HG03097 (cell line): ENCODE results near the gene ADH4.
"Not testable (repeated sequence)": the region's sequence is repeated elsewhere in the genome, so short reads cannot be mapped to it uniquely, and the experiment has no call there.

Experiments
- ATAC-seq: cut with Tn5 transposase; IDR thresholded peaks from one replicate; pipeline ENCODE4 v1.9.1; 2021; ENCODE audit not compliant: unreplicated experiment, low FRiP score

The ADH4 gene

DNA sequence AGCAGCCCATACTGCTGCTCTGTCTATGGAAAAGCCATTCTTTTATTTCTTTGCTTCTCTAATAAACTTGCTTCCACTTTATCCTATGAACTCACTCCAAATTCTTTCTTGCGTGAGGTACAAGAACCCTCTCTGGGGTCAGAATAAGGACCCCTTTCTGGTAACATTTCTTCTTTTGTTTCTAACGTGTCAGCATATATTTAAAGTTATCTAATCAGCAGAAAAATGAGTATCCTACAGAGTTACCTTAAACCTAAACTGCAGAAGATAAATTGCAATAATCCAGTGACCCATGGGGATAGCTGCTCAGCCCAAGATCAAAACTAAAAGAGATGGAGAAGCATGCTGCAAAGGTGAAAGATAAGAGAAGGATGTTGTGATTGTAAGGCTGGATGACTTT lies 59.5 kb downstream of the ADH4 start:
- no peak for ATAC-seq

DNA sequence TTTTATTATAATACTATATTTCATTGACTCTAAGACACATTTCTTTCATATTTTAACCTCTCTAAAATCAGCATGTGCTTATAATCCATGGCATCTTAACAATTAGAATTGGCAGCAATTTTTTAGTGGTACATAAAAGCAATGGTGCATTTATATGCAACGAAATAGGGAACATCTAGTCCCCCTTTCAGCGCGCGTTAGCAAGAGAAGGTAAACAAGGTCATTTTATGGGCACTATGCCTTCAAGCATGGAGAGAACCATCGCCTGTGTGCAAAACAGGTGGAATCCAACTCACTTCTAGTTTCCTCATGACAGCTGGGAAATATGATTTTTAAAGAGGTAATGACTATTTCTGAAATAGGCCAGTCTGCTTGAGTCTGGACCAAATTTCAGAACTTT lies 61.9 kb downstream of the ADH4 start:
- no peak for ATAC-seq

DNA sequence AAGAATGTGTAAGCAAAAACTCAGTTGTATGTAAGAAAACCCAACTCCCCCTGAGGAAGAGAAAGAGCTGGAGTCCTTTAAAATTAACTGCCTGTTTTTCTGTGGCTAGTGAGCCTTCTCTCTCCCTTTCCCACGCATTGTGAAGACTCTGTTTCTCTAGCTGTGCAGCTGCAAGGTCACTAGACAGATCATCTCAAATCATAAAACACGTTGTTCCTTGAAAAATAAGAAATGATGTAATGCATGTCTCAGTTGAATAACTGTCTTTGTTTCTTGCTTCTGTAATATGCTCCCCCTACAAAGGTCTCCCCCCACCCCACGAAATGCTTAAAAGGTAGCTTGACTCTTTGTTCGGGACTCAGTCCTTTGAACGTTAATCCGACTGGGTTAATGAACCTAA lies 63.2 kb downstream of the ADH4 start:
- ATAC-seq: not testable (repeated sequence)

DNA sequence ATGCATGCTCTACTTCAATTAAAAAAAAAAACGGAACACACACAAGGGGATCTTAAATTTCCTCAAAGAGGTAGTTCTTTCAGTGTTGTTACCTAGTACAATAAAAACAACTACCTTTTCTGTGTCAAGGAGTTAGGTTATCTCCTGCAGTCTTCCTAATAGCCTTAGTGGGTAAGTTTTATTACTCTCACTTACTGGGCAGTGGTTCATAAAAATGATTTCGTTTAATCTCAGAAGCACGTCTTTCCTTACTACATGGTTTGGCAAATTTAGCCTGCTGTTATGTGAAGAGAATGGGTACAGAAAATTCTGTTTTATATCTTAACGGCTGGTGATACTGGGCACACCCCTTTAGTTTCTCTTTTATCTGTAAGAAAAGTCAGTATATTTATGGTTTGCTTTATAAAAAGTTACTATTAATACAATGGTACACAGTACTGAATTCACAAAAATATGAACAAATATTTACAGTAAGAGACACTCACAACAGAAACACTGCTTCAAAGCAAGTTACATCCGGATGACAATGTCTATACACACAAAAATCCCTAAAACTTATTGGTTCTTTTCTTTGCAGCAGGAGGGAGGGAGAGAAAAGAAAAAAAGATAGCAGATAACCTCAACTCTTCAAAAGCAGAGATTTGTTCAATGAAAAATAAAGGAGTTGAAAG lies 64.3 kb downstream of the ADH4 start:
- no peak for ATAC-seq

DNA sequence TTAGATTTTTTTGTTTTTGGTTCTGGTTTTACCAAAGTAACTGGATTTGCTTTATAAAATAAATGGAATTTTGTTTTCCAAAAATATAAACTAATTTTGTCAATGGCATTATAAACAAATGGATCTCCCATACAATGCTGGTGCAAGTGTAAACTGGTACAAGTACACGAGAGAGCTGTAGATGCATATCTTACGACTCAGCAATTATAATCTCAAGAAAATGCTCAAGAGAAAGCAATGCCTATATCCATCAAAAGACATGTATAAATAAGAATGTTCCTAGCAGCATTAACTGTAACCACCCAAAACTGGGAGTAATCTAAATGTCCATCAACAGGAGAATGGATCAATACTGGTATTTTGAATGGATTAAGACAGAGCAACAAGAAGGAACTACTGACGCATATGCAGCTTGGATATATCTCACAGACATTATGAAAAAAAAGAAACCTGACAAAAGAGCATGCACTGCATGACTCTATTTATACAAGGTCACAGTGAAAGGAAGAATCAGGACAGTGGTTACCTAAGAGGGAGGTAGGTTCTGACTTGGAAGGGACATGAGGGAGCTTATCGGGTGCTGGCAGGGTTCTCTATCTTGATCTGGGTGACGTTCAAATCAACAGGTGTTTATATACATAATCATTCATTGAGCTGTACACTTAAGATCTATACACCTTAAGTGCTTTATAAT lies 65.0 kb downstream of the ADH4 start:
- no peak for ATAC-seq

DNA sequence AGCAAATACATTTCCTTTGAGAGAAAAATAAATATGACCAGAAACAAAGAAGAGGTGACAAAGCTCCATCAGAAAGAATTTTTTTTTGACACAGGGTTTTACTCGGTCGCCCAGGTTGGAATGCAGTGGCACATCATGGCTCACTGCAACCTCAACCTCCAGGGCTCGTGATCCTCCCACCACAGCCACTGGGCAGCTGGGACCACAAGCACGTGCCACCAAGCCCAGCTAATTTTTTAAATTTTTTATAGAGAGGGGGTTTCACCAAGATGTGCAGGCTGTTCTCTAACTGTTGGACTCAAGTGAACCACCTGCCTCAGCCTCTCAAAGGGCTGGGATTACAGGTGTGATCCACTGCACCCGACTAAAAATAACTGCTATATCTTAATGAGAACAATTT lies 65.8 kb downstream of the ADH4 start:
- no peak for ATAC-seq

DNA sequence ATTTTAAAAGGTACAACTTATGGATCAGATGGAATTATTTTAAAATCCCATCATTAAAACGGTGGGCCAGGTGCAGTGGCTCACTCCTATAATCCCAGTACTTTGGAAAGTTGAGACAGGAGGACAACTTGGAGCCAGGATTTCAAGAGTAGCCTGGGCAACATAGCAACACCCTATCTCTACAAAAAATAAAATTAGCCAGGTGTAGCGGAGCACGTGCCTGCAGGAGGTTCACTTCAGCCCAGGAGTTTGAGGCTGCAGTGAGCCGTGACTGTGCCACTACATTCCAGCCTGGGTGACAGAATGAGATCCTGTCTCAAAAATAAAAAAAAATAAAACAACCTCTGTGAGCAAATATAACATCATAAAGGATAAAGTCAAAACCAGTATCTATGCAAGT lies 66.9 kb downstream of the ADH4 start:
- ATAC-seq: no peak

DNA sequence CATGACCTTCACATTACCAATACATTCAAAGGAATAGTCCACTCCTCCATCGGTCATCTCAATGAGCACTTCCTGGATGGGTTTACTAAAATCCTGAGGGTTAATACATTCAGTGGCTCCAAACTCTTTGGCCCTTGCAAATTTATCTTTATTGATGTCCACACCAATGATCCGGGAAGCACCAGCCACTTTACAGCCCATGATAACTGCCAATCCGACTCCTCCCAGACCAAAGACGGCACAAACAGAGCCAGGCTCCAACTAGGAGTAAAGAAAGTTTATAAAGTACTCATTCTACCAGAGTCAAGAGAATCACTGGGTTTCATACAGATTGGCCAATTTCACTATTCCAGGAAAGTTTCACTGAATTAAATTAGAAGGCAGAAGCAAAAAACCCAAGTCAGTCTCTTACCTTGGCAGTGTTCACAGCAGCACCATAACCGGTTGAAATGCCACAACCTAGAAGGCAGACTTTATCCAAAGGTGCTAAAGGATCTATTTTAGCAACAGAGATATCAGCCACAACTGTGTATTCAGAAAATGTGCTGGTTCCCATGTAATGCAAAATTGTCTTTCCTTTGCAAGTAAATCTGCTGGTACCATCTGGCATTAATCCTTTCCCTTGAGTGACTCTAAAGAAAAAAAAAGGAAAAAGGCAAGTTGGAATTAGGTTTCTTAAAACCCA lies 67.7 kb downstream of the ADH4 start:
- no peak for ATAC-seq

DNA sequence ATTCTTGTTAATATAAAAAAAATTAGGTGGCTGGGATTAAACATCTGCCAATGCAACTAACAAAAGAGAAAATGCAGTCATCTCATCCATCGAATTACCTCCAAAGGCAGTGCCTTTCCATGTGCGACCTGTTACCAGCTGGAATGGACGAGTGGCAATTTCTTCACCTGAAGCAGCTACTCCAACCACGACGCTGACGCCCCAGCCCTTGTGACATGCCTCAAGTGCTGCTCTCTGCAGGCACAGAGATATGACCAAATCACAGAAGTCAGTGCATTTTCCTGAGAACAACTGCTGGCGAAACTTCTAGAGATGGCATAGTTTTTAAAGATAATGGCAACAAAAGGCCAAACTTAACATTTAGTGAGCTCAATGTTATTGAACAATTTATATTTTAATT lies 69.3 kb downstream of the ADH4 start:
- ATAC-seq: no peak
